ENCODE data around the gene STUB1.
A peak's percentile ranks its signal among the peaks of the same experiment; 100 is the strongest.

Gene STUB1

GRCh38 chr16:645852-646678 is 34.1 kb upstream of the STUB1 start:
- DNase-seq, result no peak

GRCh38 chr16:646679-647172 is 33.5 kb upstream of the STUB1 start:
- no peak for DNase-seq

- DNase-seq, result no peak
Measured at GRCh38 chr16:647173-647902, 32.9 kb upstream of the STUB1 start.

- peak; percentile 26 to 46 for DNase-seq
Measured at GRCh38 chr16:648071-648780, 32.0 kb upstream of the STUB1 start.

- DNase-seq, result peak; percentile 89 to 90
Measured at GRCh38 chr16:648781-649589, 31.2 kb upstream of the STUB1 start, which contains the start of gene WDR90. Gene WDR90 (plus strand): TSS chr16:649365. CDS start chr16:649417, 52 bp downstream.

- no peak for DNase-seq
Measured at GRCh38 chr16:649631-650030, 30.6 kb upstream of the STUB1 start.

- DNase-seq, result no peak
Measured at GRCh38 chr16:651844-652243, 28.4 kb upstream of the STUB1 start.

GRCh38 chr16:652454-653305 is 27.5 kb upstream of the STUB1 start:
- no peak for DNase-seq

- DNase-seq, result no peak
Measured at GRCh38 chr16:654034-654433, 26.2 kb upstream of the STUB1 start.

GRCh38 chr16:657487-657886 is 22.7 kb upstream of the STUB1 start:
- DNase-seq, result no peak

- DNase-seq, result no peak
Measured at GRCh38 chr16:658679-659571, 21.3 kb upstream of the STUB1 start.

GRCh38 chr16:659618-660017 is 20.6 kb upstream of the STUB1 start:
- no peak for DNase-seq

- DNase-seq, result no peak
Measured at GRCh38 chr16:660132-660458, 20.1 kb upstream of the STUB1 start.

- peak; percentile 68 to 77 for DNase-seq
Measured at GRCh38 chr16:660459-661183, 19.6 kb upstream of the STUB1 start.

GRCh38 chr16:661184-661821 is 18.9 kb upstream of the STUB1 start:
- no peak for DNase-seq

GRCh38 chr16:662095-662494 is 18.1 kb upstream of the STUB1 start:
- DNase-seq, result no peak

GRCh38 chr16:662597-662996 is 17.6 kb upstream of the STUB1 start:
- DNase-seq, result no peak

GRCh38 chr16:666572-666971 is 13.6 kb upstream of the STUB1 start:
- DNase-seq, result no peak

- no peak for DNase-seq
Measured at GRCh38 chr16:667113-667779, 13.0 kb upstream of the STUB1 start.

Data from CD4-positive, alpha-beta T cell treated with Interleukin-4 for 1 hour (primary cell).